K562 (cell line): Measurements from ENCODE around the gene CLIC1. TPM values are rescaled to one million over a fixed set of nuclear protein-coding genes. Genes with fewer than 3 reads are reported as not detected.
A peak's percentile ranks its signal among the peaks of the same experiment; 100 is the strongest.

Experiments
- ATF6 ChIP-seq: sonication (generic); formaldehyde crosslinking; IDR thresholded peaks from 2 replicates; pipeline ENCODE4 v1.4.0; 2020; ENCODE audit warnings: mild to moderate bottlenecking, missing genetic modification reagents
- BDP1 ChIP-seq: IDR thresholded peaks from 3 replicates; pipeline ENCODE4 v1.6.1; 2011; ENCODE audit not compliant: insufficient read length, insufficient read depth
- FIP1L1 ChIP-seq: fragments of 200-400 bp; formaldehyde crosslinking; IDR thresholded peaks from 2 replicates; pipeline ENCODE4 v1.6.1; 2018; ENCODE audit warnings: mild to moderate bottlenecking, low read depth, low read length; ENCODE audit not compliant: poor library complexity, severe bottlenecking
- GATA2 ChIP-seq: sonication (generic); formaldehyde crosslinking; IDR thresholded peaks from 2 replicates; pipeline ENCODE4 v1.4.0; 2020; ENCODE audit warnings: mild to moderate bottlenecking, missing genetic modification reagents
- L3MBTL2 ChIP-seq: fragments of 450-650 bp; IDR thresholded peaks from 2 replicates; pipeline ENCODE4 v1.6.1; 2016; ENCODE audit warnings: mild to moderate bottlenecking, moderate library complexity
- MIER1 ChIP-seq: fragments of 450-650 bp; IDR thresholded peaks from 2 replicates; pipeline ENCODE4 v1.6.1; 2016; ENCODE audit warnings: antibody characterized with exemption, mild to moderate bottlenecking, low read depth
- MXI1 ChIP-seq: IDR thresholded peaks from 2 replicates; pipeline ENCODE4 v1.6.1; 2011; ENCODE audit warnings: low read depth, mild to moderate bottlenecking, improper control_type of control experiment, low read length
- RFX7 ChIP-seq: fragments of 250-450 bp; sonication (Bioruptor Pico); IDR thresholded peaks from 2 replicates; pipeline ENCODE4 v1.5.1; 2021; ENCODE audit warnings: mild to moderate bottlenecking
- THAP12 ChIP-seq: fragments of 250-450 bp; sonication (Bioruptor Pico); IDR thresholded peaks from 2 replicates; pipeline ENCODE4 v1.9.0; 2021; ENCODE audit warnings: mild to moderate bottlenecking, inconsistent platforms
- ZNF124 ChIP-seq: sonication (generic); formaldehyde crosslinking; IDR thresholded peaks from 2 replicates; pipeline ENCODE4 v1.8.1; 2022; ENCODE audit warnings: missing genetic modification reagents
- ZNF398 ChIP-seq: fragments of 250-450 bp; sonication (Bioruptor Pico); IDR thresholded peaks from 2 replicates; pipeline ENCODE4 v1.8.0; 2021; ENCODE audit warnings: moderate library complexity, mild to moderate bottlenecking, inconsistent platforms
- polyA plus RNA-seq, 8 experiments: library from polyadenylated mRNA; depleted of rRNA in 4 of 8; stranded (reverse) in 5 of 8; unstranded in 3 of 8; fragments of >200 nt; fragmentation: Nextera tagmentation in 2 of 8; fragmentation: Illumina TruSeq in 1 of 8; extraction: Ambion mirVana in 2 of 8; extraction: Trizol in 1 of 8; gene quantifications; 2 replicates each; pipeline versions ENCODE4 v1.2.1 to v1.2.3, GENCODE V29; 2011 to 2014; ENCODE audit warnings: inconsistent platforms in 1 of 8, missing spikeins in 1 of 8
- total RNA-seq, 7 experiments: library from RNA; depleted of rRNA in 6 of 7; stranded (reverse); fragments of >200 nt in 6 of 7; fragmentation: Illumina TruSeq in 2 of 7; extraction: Trizol in 2 of 7; gene quantifications; 2 replicates each; pipeline versions ENCODE4 v1.2.1 to v1.2.3, GENCODE V29; 2011 to 2021; ENCODE audit warnings: low replicate concordance in 1 of 7
- TF ChIP-seq, protein P1 (sequence below), 2 experiments: IDR thresholded peaks in 1 of 2; conservative IDR thresholded peaks in 1 of 2; 2 replicates each; pipeline ENCODE4 v1.6.1; 2016; ENCODE audit warnings: low read depth in 2 of 2, mild to moderate bottlenecking in 1 of 2, missing compliant biosample characterization in 1 of 2, missing genetic modification characterization in 1 of 2, moderate library complexity in 1 of 2

The CLIC1 gene
- total and polyA plus RNA-seq, 9 of the 15 experiments (the other 6 are each of a cell fraction or from before 2014, with no cell fraction given): 1,267 to 2,419 (median 1,808) TPM

GRCh38 chr6:31728767-31729514 is 7.4 kb downstream of the CLIC1 start, which contains the start of gene DDAH2 (continued):
- TF ChIP-seq, protein P1, sequence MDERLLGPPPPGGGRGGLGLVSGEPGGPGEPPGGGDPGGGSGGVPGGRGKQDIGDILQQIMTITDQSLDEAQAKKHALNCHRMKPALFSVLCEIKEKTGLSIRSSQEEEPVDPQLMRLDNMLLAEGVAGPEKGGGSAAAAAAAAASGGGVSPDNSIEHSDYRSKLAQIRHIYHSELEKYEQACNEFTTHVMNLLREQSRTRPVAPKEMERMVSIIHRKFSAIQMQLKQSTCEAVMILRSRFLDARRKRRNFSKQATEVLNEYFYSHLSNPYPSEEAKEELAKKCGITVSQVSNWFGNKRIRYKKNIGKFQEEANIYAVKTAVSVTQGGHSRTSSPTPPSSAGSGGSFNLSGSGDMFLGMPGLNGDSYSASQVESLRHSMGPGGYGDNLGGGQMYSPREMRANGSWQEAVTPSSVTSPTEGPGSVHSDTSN (CRISPR knock-in tag; IDR thresholded peaks at IDR 0.05; ENCODE audit: low read depth): no peak
- TF ChIP-seq, protein P1 (tag; conservative IDR thresholded peaks at IDR 0.05; ENCODE audit: low read depth): no peak
- TF ChIP-seq ATF6 (CRISPR knock-in tag) (peak; percentile 58; the same call in 1 of the 2 replicates), FIP1L1 (peak; percentile 99), MXI1 (no peak), GATA2 (0 out of 2 replicates have a peak, but pooled peaks have one; percentile 17), MIER1 (no peak), RFX7 (CRISPR knock-in tag) (no peak), L3MBTL2 (no peak), THAP12 (CRISPR knock-in tag) (peak; percentile 69; the same call in 1 of the 2 replicates), BDP1 (no peak), ZNF124 (no peak), ZNF398 (CRISPR knock-in tag) (no peak)
